T-helper 1 cell treated with Interleukin-12 subunit alpha and Interleukin-12 subunit beta and Interleukin-4 antibody, amounts not matched to agents 30 ng/mL and 1 ng/mL, for 36 hours (primary cell): ENCODE measurements around the gene PTTG1IP. TPM values are rescaled to one million over a fixed set of nuclear protein-coding genes. Genes with fewer than 3 reads are reported as not detected.

Experiments used
- intact Hi-C: fragments of 100-400 bp; cut with micrococcal nuclease; formaldehyde crosslinking; loops from one replicate; pipeline ENCODE4 v1.15.1; 2024
- total RNA-seq: library from RNA; stranded (reverse); gene quantifications from 2 replicates; pipeline ENCODE4 v1.2.3, GENCODE V29; 2022

Gene PTTG1IP, protein sequence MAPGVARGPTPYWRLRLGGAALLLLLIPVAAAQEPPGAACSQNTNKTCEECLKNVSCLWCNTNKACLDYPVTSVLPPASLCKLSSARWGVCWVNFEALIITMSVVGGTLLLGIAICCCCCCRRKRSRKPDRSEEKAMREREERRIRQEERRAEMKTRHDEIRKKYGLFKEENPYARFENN
- 88.3 and 89.3 TPM in 2 replicates for total RNA-seq

DNA sequence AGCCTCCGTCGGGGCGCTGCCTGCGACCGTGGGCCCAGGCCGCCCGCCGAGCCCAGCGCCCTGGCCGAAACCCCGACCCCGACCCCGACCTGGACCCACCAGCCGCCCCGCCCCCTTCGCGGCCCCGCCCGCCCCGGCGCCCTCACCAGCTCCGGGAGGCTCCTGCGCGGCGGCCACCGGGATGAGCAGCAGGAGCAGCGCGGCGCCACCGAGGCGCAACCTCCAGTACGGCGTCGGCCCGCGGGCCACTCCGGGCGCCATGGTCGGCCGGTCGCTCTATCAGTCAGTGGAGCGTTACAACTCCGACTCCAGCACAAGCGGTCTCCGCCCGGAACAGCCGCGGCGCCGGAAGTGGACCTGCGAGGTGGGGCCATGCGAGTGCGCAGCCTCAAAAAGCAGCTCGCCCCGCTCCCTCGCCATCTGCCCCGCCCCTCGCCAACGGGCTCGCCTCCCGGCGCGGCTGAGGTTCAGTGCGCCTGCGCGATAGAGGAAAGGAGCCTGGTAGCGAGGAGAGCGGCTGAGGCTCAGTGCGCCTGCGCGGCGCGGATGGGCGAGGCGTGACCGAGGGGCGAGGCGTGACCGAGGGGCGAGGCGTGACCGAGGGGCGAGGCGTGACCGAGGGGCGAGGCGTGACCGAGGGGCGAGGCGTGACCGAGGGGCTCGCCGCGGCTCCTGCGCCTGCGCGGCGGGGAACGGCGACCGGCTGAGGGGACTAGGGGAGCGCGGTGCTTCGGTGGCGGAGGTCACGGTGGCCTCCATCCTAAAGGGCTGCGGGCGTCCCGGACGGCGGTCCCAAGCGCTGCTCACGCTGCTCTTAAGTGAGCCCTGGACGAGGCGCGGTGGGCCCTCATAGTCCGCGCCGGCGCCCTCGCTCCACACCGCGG, at the start of gene PTTG1IP:
TSS of gene PTTG1IP (minus strand) at position 335 of the 884 bp plus-strand sequence. CDS start at position 261, 74 bp downstream.
- intact Hi-C loops = loop anchor here (1.0 to 2.0 kb wide), 4 partner anchors 56 to 535 kb away; partner anchors contain the start of genes CFAP410 and POFUT2

DNA sequence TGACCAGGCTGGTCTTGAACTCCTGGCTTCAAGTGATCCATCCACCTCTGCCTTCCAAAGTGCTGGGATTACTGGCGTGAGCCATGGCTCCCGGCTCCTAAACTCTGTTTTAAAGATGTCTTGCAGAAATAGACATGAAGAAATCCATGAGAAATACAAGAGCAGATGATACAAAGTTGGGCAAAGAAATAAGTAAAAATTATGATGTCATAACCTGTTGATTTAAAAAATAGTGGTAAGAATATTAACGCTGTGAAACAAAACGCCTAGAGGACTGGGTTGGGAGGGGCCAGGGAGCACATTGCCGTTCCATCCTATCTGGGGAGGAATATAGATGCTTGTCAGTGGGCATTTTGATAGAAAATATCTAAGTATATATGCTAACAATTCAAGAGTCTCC, 48.4 kb upstream of the PTTG1IP start:
- intact Hi-C loops = loop anchor here (2.0 kb wide), 1 partner anchor 17 kb away; no protein-coding TSS in a partner anchor

DNA sequence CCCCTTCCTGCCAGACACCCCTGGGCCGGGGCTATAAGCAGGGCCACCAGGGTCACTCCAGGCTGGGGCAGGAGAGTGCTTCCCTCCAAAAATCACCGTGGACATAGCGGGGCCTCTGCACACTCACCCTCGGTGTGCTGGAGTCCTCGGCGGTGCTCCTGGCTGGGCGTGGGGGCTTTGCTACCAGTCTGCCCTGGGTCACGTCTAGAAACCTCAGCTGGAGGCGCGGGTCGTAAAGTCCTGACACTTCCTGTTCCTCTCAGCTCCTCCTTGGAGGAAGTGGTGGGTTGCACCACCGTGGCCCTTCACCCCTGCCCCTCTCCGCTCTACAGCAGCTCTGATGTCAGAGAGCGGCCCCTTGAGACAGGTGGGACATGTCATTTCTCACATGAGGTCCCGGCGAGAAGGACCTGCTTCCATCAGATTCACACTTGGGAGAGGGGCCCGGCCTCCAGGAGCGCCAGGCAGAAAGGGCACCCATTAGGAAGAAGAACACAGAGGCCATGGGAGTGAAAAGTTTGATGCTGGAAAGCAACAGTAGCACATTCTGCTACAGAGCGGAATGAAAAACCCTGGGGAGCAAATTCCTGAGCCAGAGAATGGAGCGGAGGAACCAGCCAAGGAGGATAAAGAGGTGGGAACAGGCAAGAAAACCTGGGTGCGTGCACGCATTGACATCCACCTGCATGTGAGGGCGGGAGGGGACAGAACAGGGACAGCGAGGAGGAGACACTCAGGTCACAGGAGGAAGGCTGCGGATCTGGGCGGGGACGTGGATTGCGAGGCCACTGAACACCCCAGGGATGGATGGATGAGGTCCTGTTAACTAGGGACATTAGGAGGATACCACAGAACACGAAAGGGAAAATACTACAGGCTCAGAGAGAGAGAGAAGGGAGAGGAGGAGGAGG, 47.5 kb upstream of the PTTG1IP start, which contains the start of gene ITGB2:
TSS of gene ITGB2 (minus strand) at position 206 of the 911 bp plus-strand sequence. CDS start 10,117 bp downstream, outside the sequence.
- intact Hi-C loops = loop anchor here (1.0 to 2.0 kb wide), 3 partner anchors 9 to 18 kb away; no protein-coding TSS in a partner anchor

DNA sequence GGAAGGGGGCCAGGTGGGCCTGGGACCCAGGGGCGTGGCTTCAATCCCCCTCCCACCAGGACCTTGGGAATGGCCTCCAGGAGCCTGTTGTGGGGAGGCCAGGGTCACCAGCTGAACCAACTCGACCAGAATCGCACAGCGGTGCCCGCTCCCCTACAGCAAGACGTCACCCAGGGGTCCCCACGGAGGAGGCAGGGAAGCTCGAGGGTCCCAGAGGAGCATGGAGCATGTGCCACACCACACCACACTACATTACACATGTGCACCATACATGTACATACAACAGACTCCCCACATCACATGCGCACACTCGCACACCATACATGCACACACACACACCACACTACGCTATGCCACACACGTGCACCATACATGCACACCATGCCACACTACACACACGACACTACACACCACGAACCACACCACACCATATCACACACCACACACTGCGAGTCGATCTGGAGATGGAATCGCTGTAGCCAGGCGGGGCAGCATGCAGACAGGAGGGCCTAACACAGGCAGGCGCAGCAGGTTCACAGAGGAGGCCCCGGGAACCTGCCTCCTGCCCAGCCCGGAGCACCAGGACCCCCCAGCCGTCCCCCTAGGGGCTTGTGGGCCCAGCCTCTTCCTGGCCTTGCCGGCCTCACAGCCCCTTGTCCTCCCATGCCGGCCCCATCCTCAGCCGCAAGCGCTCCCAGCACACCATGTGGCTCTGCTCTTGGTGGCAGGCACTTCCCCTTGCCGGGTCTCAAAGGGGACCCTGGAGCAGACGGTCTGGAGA, 46.6 kb upstream of the PTTG1IP start:
- intact Hi-C loops = loop anchor here (1.0 to 2.0 kb wide), 3 partner anchors 8 to 19 kb away; no protein-coding TSS in a partner anchor

DNA sequence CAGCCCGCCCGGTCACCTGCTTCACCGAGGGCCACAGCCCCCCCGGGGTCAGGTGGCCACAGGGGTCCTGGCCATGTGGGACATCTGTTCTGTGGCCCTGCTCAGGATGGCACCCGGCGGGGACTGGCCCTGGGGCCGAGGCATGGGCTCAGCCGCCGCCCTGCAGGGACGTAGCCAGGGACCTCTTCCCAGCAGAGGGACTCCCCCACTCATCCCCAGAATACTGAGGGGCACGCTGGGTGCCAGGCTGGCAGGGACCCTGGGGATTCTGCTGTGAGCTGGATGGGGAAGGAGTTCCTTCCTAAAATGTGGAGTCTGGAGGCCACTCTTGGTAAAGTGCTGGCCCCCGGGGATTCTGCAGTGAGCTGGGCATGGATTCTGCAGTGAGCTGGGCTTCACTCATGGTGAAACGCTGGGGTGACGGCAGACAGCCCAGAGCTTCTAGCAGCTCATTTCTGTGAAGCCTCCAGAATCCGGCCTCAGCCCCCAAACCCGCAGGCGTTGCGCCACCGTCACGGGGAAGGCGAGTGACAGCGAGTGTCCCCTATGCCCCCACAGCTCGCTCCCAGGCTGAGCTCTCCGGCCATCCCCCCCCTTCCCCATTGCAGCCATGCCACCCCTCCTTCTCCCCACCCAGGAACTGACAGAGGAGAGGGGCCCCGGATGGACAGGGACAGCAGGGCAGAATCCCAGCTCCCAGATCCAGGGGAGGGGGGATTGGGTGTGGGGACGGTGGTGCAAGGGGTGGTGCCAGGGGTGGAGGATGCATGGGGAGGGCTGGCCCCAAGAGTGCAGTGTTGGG, 45.8 kb upstream of the PTTG1IP start:
- intact Hi-C loops = no loop called here

DNA sequence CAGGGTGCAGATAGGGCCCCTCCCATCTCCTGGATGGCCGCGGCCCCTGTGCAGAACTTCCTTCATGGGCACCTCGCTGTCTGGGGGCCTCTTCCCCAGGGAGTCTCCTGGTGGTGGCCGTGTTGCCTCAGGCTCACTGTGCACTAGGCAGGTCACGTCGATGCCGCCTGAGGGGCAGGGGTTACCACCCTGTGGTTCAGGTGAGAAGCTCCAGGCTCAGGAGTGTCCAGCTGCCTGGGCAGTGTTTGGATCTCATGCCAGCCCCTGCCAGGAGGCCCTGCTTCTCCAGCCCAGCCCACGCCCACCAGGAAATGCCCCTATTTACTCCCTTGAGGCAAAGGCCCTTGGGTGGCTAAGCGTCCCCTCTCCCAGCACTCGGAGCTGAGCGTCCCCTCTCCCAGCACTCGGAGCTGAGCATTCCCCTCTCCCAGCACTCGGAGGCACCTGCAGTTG, 45.1 kb upstream of the PTTG1IP start:
- intact Hi-C loops = no loop called here

DNA sequence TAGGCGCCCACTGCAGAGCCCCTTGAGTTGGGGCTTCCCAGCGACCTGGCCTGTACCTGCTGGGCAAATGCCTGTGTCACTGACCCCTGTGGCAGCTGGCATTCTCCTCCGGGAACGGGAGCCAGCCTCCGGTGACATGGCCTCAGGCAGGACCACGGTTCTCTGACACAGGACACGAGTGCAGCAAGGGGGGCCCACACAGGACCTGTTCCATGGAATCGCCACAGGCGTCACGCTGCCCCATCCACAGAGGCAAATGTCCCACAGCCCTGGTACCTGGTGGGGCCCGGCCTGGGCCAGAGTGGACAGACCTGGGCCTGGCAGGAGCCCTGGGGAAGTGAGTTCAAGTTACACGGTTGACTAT, 44.6 kb upstream of the PTTG1IP start:
- intact Hi-C loops = no loop called here

DNA sequence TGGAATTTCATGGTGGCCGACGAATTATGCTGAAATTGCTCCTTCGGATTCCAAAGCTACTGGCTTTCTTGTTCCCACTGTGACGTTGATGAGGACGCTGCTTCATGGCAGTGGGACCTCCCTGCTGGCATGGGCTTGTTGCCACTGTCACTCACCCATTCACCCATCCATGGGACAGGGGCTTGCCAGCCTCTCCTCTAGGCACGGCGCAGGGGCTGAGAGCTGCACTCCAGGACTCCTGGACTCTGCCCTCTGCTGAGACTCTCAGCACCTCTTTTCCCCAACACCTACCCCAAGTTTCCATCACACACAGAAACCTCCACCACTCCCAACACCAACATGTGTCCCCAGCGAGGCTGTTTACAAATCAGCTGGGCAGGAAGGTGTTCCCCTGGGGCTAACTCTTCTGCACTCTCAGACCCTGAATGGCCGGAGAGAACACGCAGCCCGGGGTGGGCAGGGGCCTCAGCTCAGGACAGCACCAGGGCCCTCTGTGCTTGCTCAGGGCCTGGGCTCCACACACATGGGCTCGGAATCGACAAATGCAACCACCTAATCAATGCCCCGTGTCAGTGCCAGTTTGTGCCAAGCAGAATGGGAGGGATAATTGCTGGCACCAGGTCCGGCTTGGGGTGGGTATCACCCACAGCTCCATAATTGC, 44.1 kb upstream of the PTTG1IP start:
- intact Hi-C loops = no loop called here

DNA sequence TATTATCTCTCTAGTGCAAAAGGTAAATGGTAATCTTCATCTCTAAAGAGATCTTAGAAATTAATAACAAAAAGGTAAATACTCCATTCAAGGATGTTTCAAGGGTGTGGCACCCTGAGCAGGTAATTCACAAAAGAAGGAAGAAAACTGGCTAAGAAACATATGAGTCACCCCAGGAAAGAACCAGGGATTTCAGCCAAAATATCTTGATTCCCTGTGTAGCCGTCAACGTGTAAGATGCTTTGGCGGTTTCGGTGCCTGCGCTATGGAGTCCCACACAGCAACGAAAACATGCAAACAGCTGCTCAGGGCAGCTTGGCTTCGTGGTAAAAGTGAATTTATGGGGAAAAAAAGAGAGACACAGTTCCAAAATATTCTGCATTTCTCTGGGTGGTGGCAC, 43.5 kb upstream of the PTTG1IP start:
- intact Hi-C loops = no loop called here

DNA sequence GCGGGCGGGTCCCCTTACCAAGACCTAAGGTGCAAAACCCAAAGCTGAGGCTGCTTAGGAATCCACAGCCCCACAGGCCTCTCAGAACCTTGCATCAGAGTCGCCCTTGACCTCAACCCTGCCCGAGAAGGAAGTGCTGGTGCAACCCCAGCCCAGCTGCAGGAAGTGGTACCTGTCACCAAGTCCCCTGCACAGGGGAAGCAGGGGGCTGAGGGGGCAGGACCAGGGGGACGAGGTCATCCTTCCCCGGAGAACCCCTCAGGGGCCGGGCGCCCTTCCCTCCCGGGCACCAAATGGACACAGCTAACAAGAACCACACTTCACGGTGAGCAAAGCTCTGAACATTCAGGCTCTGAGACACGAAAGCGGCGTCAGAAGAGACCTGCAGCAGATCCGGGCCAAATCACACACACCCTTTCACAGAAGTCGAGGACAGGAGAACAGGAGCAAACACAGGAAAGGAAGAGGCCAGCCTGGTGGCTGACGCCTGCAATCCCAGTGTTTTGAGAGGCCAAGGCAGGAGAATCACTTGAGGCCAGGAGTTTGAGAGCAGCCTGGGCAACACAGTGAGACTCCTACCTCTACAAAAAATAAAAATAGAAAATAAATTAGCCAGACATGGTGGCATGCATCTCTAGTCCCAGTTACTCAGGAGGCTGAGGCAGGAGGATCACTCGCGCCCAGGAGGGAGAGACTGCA, 40.8 kb upstream of the PTTG1IP start:
- intact Hi-C loops = loop anchor here (1.0 to 2.0 kb wide), 3 partner anchors 9 to 114 kb away; partner anchors contain the start of gene UBE2G2

DNA sequence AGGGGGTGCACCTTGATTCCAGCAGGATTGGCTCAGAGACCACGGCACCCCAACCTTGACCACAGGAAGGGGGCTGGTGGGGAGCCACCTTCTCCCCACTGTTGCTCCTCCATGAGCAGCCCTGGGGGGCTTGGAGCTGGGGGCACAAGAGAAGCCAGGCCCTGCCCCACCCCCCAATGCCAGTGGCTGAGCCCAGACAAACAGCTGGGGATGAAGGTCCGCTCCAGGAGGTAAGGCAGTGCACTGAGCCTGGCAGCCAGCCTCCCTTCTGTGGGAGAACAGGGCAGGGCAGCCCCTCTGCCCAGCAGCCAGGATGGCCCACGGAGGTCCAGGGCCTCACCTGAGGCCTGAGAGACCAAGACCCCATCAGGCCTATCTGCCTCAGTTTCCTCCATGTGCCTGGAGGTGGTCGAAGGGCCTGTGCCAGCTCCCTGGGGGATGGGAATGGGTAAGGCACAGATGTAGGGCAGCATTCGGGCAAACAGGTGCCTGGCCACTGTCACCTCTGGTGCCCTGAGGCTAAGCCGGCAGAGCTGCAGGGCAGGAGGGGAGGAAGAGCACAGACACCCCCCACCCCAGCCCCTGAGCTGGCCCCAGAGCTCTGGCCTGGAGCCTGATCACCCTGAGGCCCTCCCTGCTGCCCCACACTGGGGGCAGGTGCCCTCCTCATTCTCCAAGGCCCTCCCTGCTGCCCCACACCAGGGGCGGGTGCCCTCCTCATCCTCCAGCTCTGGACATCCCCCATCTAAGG, 40.1 kb upstream of the PTTG1IP start:
- intact Hi-C loops = loop anchor here (1.0 to 2.0 kb wide), 3 partner anchors 10 to 113 kb away; partner anchors contain the start of gene UBE2G2

DNA sequence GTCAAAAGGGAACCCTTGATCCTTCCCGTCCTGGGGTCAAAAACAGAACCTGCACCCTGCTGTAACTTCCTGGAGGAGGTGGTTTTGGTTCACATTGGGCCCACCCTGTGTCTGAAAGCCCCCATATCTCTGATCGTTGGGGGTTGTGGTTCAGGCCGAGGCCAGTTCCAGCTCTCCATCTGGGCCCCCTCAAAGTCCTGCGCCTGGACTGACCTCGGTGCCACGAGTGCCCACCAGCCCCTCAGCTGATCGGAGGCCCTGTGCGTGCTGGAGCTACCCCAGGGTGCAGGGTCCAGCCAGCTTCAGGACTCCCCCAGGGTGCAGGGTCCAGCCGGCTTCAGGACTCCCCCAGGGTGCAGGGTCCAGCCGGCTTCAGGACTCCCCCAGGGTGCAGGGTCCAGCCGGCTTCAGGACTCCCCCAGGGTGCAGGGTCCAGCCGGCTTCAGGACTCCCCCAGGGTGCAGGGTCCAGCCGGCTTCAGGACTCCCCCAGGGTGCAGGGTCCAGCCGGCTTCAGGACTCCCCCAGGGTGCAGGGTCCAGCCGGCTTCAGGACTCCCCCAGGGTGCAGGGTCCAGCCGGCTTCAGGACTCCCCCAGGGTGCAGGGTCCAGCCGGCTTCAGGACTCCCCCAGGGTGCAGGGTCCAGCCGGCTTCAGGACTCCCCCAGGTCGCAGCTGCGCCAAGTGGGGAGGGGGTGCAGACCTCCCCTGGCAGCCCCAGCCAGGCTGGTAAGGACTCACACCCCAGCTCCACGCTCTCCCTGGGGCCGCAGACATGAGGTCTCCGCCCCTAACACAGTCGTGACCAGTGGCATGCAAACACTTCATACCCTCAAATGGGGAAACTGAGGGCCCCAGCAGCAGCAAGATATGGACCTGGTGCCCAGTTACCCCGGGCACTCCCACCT, 39.3 kb upstream of the PTTG1IP start:
- intact Hi-C loops = loop anchor here (1.0 kb wide), 1 partner anchor 8 kb away; the partner anchor contains the start of gene ITGB2

DNA sequence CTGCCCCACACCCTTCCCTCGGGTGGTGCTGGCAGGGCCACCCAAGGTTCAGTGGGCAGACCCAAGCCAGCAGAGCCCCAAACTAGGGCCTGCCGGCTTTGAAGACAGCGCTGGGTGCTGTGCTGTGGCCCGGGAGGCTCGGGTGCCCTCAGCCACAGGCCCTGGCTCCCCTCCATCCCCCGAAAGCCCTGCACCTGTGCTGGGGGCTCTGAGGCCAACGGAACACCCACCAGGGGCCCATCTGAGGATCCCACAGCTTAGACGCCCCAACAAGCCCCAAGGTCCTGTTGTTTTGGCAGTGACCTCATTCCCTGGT, 38.6 kb upstream of the PTTG1IP start:
- intact Hi-C loops = loop anchor here (1.0 kb wide), 1 partner anchor 8 kb away; the partner anchor contains the start of gene ITGB2

DNA sequence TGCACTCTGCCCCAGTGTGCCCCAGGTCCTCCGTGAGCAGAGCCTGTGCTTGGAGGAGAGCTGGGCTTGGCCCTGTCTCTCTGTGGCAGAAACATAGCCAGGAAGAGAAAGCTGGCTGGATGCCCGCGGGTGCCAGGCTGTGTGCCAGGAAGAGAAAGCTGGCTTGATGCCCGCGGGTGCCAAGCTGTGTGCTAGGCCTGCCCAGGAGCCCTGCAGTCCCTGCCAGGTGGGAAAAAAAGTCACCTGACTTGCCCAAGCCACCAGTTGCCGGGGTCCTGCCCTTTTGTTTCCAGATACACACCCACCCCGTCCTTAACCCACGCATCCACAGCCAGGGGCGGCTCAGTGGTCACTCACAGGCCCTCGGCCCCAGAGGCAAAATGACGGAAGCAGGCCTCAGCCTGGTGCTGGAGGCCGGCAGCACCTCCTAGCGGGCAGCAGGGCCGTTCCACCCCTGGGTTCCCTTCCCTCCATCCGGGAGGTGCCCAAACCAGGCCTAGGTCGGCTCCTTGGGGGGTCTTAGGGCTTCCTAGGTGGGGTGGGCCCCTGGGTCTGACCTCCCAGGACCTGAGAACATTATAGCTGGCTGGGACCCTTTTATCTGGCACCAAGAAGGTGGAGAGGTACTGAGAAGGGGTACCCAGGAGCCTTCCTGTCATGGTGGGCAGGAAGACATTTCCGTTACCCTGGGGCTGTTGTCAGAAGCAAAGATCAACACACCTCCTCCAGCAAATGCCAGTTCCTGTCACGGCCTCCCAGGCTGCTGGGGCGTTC, 38.1 kb upstream of the PTTG1IP start:
- intact Hi-C loops = loop anchor here (1.0 kb wide), 2 partner anchors 9 to 36 kb away; partner anchors contain the start of gene ITGB2

DNA sequence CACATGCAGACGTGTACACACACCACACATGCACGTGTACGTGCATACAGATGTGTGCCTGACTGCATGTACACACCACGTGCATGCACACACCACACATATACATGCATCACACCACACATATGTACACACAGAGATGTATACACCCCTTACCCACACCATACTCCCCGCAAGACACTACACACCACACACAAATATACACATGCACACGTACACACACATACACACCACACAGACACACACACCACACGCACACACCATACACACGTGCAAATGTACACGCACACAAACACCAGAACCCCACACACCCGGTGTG, 37.5 kb upstream of the PTTG1IP start:
- intact Hi-C loops = loop anchor here (1.0 kb wide), 1 partner anchor 36 kb away; no protein-coding TSS in a partner anchor
